RCC 7860 (cell line): ENCODE results near the gene HP1BP3.

Experiments used
- DNase-seq: peaks from one replicate; pipeline ENCODE4 v3.0.0-alpha.2; 2015; ENCODE audit warnings: low spot score
- FAIRE-seq: peaks from 2 replicates; lab custom pipeline; 2012; peaks lifted over from hg19 to GRCh38; lab: Jason Lieb, UNC

HP1BP3 gene

GRCh38 chr1:20695515-20695914, 91.6 kb downstream of the HP1BP3 start:
- DNase-seq (no peak), FAIRE-seq (no peak)

GRCh38 chr1:20693623-20694022, 93.5 kb downstream of the HP1BP3 start:
- DNase-seq (no peak), FAIRE-seq (no peak)
